GM18861 (cell line): ENCODE results near the gene FGF4.

Experiments
- ATAC-seq: cut with Tn5 transposase; IDR thresholded peaks from one replicate; pipeline ENCODE4 v1.9.1; 2021; ENCODE audit not compliant: unreplicated experiment

The FGF4 gene

DNA sequence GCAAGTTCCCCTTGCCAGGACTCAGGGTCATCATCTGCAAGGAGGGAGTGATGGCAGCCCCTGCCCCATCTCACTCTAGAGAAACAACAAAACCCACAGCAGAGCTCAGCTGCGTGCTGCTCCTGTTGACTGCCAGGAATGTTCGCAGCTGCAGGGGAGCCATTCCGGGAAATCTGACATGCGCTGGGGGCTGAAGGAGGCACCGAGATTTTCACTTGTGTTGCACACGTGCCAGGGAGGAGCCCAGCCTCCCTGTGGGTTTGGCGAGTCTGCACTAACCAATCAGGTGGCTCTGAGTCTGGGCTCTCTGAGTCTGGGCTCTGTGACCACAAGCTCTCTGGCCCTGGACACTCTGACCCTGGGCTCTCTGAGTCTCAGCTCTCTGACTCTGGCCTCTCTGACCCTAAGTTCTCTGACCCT lies 33.5 kb upstream of the FGF4 start:
- ATAC-seq = no peak

DNA sequence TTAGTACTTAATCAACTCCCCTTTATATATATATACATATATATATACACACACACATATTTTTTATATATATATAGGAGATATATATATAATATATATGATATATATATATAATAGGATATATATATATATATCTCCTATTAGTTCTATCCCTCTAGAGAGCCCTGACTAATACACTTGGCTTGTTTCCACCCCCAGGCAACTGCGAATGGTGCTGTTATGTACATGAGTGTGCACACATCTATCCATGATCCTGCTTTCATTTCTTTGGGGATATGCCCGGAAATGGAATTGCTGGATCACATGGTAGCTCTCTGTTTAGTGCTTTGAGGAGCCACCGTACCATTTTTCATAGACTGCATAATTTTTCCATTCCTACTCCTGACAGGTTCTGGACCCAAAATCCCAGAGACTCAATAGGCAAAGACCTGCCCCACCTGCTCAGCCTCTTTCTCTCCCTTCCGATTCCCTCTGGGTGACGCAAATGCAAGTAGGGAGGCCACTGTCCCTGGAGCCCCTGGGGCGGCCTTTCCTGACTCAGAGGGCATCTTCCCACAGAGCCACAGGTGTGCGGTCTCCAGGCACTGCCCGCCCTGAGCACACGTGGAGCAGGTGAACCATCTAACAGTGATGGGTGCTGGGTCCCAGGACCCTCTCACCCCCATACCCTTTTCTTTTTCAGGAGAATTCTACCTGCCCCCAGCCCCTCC lies 32.1 kb upstream of the FGF4 start:
- no peak for ATAC-seq

DNA sequence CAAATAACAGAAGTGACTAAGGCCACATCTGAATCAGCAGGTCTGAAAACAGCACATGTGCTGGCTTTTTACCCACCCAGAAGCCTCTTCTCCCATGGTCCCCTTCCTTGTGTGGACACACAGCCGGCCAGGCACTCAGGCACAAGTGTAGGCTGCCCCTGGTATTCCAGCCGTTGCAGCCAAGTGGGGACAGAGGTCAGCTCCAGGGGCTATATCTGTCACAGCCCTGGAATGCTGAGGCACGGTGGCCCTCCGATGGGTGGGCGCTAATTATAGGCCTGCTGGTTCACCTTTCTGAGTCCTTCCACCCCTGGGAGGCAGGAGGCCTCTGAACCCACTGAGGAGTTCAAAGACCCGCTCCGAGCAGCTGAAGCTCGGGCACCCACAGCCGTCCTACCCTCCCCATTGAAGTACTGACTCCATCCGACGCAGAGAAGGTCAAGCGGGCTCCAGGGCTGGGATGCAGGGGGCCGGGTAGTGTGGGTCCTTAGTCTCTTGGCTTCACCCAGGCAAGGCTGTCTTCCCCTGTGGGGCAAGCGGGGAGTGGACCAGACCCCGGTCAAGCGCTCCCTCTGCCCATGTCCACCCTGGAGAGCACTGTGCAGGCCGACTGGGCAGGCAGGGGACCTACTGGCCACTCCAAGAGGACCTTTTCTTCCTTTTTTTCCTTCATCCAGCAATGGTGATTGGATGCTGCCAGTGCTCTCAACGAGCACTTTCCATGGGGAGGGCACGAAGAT lies 29.8 kb upstream of the FGF4 start:
- ATAC-seq = no peak

DNA sequence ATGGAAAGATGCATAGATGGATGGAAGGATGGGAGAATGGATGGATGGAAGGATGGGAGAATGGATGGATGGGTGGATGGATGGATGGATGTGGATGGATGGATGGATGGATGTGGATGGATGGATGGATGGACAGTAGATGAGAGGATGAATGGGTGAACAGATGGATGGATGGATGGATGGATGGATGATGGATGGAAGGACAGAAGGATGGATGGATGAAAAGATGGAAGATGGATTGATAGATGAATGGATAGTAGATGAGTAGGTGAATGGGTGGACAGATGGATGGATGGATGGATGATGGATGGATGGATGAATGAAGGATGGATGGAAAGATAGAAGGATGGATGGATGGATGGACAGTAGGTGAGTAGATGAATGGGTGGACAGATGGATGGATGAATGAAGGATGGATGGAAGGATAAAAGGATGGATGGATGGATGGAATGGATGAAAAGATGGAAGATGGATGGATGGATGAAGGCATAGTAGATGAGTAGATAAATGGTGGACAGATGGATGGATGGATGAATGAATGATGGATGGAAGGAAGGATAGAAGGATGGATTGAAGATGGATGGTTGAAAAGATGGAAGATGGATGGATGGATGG lies 28.6 kb upstream of the FGF4 start:
- ATAC-seq = no peak

DNA sequence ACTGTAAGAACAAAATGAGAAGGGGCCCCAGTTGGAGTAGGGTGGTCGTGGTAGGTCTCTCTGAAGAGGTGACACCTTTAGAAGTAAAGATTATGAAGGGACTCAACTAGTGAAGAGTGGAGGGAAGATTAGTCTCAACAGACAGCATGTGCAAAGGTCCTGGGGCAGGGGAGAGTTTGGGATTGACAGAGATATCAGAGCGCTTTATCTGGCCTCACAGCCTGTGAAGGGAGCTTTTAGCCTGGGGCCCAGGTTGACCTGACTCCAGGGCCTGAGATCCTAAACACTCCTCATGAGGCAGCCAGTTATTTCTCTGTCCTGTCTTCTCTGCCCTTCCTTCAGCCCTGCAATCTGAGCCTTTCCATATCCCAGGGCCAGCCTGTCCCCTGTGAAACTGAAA lies 27.9 kb upstream of the FGF4 start:
- ATAC-seq = no peak

DNA sequence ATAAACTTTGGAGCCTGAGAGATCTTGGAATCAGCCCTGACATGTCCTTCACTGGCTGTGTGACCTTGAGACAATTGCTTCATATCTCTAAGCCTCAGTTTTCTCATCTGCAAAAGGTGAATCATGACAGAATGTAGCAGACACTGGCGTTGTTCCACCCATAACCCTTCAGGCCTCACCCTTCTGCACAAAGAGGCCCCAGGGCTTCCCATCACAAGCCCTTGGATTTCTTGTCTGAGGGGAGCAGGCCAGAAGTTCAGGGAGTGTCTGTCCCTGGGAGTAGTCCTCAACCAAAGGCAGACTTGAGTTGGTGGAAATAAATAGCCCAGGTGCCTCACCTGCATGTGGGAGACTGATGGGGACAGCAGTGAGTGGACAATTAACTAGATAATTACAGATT lies 27.4 kb upstream of the FGF4 start:
- no peak for ATAC-seq

DNA sequence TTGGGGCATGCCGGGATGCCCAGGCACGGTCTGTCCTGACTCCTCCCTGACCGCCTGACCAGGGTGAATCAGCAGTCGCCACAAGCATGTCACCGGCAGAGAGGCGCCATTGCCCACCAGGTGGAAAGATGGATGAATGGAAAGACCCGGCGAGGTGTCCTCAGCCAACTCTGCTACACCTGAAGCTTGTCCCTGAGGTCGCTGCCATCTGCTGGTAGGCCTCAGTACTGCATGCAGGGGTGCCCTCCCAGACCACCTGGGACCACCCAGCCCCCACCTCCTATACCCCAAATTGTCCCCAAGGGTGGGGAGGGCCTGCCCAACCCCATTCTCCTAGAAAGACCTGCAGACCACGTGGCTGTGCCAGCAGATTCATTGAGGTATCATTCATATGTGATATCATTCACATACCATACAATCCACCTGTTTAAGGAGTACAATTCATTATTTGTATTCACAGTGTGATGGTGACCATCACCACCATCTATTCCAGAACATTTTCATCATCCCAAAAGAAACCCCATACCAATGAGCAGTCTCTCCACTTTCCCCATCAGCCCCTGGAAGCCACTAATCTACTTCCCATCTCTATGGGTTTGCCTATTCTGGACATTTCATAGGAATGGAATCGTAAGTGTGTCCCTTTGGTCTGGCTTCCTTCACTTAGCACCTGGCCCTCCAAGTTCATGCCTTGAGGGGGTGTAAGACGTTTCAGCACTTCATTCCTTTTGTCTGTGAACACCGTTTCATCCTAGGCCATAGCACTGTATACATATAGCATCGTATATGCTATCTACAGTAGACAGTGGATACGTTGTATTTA lies 26.6 kb upstream of the FGF4 start:
- no peak for ATAC-seq

DNA sequence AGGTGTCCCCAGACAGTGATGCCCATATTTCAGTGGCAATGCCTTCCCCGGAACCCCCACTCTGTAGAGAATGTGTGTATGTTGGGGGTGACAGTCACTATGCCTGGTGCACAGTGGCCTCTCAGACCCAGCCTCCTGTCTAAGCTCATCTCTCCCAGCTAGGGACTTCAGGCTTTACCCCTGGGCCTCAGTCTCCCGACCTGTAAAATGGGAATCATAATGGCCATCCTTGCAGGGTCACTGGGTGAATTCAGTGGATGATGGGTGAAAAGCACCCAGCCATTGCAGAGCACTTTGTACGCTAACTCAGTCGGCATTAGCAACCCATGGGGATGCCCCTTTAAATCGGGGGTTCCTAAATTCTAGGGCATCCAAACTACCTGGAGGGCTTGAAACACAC lies 25.1 kb upstream of the FGF4 start:
- ATAC-seq = no peak

DNA sequence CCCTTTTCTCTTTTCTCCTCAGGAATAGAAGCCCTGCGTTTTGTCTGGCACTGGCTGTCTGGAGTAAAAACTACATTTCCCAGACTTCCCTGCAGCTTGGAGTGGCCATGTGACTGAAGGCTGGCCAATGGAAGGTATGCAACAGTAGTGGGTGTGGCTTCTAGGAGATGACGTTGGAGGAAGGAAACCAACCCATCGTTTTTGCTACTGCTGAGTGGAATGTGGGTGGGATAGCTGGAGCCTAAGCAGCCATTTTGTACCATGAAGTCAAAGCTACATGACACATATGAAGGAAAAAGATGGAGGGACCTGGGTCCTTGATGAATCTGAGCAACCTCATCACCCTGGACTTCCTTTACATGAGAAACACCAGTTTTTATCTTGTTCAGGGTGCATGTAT lies 24.4 kb upstream of the FGF4 start:
- no peak for ATAC-seq

DNA sequence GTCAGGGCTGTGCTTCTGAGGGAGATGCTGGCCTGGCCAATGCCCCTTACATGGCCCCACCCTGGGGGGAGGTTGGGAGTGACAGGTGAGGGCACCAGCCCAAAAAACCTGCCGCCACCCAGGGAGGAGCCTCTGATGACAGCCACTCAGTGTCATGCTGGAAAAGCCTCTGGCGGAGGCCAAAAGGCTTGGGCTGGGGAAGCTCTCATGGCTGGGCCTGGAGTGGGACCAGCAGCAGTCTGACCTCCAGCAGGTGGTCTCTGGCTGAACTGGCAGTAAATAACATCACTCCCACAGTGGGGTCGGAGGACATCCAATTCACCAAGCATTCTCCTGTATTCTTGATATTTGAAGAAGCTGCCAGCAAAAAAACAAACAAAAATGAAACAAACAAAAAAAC lies 24.0 kb upstream of the FGF4 start:
- ATAC-seq = no peak

DNA sequence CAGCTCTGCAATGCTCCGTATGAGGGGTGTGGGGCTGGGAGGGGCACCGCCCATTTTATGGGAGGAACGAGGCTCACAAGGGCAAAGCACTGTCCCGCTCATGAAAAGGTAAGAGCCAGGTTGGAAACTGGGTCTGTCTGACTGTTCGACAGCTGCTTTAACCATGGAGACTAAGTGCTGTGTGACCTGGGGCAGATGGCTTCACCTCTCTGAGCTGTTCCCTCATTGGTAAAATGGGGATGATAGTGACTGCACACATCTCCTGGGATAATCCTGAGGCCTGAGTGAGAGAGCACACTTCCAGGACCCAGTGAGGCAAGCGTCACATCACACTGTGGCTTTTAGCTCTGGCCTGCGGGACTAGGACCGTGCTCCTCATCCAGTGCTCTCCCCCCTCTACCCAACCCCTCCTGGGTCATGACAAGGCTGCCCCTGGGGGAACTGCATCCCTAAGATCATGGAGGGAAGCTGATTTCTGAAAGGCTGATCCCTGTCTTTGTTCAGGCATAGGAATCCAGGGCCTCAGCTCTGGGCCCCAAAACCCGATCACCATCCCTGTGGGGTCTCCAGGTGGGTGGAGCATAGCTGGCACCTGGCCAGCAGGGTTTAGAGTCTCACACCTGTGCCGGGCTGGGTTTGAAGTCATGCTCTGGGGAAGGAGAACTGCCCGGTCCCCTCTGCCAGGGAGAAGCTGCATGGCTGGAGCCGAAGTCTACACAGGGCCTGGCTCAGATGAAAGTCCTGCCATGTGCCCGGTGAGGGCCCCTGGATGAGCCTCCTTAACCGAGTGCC lies 22.8 kb upstream of the FGF4 start:
- no peak for ATAC-seq

DNA sequence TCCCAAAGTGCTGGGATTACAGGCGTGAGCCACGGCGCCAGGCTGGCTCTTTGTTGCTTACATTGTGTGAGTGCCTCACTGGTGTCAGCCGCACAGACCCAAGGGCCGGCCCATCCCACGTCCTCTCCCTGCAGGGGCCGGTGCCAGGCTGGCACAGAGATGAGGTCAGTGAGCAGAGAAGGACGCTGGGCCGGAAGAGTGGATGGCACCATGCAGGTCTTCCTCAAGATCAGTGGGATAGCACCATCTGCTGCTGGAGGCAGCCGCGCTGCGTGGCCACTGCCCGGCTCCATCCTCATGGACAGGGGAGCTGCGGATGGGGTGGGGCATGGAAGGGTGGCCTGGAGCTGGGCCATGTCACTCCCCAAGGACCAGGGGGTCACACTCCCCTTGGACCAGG lies 22.0 kb upstream of the FGF4 start:
- no peak for ATAC-seq

DNA sequence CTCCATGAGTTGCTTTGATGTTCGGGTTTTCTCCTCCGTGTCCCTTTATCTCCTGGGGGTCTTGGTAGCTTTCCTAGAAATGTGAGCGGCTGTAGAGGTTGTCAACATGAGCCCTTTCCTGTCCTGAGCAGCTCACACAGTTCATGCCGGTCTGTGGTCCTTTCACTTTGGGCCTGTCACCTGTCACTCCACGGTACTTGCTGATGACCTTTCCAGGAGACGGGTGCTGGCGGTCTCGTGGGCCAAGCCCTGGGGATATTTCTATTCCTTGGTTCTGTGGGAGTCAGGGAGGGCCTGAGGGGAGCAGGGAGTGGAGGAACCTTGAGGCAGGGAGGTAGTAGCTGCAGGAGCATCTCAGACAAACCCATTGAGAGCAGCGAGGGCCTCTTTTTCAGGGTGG lies 20.9 kb upstream of the FGF4 start:
- ATAC-seq = no peak

DNA sequence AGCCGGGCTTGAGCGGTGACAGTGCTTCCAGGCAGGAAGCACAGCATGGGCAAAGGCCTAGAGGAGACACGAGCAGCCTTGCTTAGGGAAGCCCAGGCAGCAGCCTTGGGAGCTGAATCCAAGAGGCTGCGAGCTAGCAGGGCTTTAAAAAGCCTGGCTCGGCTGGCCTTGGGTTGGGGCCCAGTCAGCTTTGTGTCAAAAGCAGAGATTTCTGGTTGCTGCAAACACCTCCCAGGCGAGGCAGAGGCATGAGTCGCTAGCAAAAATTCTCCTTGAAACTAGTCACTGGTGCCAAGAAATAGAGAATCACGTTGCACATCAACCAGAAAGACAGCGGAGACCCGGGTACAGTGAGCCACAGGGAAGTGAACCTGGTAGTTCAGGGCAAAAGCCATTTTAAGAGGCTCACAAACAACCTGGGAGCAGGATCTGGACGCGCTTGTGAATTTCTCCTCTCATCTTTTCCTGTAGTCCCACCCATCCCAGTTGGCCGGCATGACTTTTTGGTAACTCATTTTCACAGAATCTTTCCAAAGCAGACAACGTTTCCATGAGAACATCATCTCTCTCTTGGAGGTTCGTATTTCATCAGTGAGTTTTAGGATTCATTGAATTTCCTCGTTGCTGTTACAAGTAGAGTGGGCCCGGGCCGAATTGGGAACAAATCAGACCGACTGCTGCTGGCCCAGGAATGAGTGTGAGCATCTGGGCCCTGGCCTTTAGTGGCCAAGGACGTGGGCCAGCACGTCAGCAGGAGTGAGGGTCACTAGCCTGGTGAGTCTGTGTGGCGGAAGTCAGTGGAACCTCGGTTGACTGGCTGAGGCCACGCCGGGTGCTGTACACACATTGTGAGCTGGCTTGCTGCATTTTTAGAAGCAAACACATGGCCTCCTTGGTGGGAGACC lies 16.4 kb upstream of the FGF4 start:
- no peak for ATAC-seq

DNA sequence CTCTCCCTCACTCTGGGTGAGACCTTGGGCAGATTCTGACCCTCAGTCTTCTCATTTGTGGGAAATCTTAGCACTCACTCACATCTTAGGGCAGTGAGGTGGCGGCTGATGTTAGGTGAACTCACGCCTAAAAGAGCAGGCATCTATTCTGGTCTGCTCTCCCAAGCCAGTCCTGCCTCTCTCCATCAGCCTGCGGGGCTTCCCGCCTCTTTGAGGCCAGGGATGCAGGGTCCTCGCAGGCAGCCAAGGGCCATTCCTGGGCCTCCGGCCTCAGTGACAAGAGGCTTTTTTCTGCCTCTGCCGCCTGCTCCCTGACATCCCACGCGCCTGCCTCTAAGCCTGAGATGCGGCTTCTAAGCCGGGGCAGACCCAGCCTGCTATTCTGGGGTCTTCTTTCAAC lies 13.8 kb upstream of the FGF4 start:
- ATAC-seq = no peak

DNA sequence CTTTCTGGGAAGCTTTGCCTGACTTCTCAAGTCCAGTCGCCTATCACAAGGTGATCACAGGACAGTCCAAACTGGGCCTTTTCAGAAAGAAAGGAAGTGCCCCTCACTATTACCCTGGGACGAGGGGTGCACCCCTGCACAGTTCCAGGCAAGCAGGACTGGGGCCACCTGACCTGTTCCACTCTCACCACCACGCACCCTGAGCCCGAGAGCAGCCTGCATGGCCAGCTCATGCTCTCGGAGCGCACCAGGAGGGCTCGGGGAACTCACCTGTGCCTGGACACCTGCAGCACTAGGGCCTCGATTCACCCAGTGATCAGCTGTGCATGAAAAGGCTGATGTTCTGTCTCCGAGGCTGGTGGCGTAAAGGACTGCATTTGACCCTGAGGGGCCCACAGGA lies 12.8 kb upstream of the FGF4 start:
- no peak for ATAC-seq

DNA sequence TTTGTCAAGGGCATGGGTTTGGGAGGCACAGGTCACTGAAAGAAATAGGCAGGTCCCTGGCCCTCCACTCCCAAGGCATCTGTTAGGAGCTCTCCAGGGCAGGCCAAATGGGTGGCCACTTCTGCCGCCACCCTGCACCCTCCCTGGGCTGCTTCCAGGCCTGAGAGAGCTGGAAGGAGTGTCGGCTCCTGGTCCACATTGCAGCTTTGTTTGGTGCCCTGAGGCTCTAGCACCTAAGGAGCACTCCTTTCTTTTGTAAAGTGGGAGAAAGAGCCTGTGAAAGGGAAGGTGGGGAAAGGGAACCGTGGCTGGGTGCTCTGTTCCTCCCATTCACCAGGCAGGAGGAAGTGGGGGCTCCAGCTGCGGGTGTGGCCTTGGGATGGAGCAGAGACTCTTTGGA lies 12.3 kb upstream of the FGF4 start:
- ATAC-seq = no peak

DNA sequence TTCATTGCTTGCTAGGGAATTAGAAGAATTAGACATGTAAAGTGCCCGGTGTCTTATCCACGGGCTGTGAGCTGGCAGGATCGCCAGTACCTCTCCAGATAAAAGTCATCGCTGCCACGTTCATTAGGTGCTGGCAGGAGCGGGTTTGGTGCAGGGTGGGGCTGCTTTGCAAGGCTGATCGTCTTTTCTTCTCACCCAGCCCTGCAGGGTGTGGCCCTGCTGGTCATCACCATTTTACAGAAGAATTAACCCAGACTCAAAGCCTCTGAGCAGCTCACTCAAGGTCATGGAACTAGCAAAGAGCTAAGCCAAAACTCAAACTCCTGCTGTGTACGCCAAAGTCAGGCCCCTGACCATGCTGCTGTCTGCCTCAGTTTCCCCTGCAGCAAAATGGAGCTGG lies 6.1 kb upstream of the FGF4 start:
- no peak for ATAC-seq

DNA sequence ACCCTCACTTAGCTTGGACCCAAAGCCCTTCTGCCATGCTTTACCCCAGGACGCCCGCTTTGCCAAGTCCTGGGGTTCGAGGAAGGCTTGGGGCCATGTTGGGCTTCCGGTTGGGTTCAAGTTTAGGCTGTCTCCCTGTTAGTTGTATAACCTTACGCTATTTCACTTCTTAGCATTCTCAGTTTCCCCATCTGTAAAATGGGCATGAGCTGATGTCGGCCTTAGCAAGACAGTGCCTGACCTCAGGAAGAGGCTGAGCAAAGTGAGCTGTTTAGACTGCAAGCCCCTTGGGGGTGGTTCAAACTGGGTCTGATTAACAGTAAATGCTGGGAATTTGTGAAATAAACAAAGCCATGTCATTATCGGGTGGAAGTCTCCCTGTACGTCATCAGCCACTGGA lies 3.2 kb upstream of the FGF4 start:
- ATAC-seq = no peak
